HG03095 (cell line): ENCODE measurements around the gene CDH4.

ENCODE experiments used
- ATAC-seq: cut with Tn5 transposase; IDR thresholded peaks from one replicate; pipeline ENCODE4 v1.9.1; 2021; ENCODE audit warnings: moderate library complexity; ENCODE audit not compliant: unreplicated experiment

CDH4 gene

DNA sequence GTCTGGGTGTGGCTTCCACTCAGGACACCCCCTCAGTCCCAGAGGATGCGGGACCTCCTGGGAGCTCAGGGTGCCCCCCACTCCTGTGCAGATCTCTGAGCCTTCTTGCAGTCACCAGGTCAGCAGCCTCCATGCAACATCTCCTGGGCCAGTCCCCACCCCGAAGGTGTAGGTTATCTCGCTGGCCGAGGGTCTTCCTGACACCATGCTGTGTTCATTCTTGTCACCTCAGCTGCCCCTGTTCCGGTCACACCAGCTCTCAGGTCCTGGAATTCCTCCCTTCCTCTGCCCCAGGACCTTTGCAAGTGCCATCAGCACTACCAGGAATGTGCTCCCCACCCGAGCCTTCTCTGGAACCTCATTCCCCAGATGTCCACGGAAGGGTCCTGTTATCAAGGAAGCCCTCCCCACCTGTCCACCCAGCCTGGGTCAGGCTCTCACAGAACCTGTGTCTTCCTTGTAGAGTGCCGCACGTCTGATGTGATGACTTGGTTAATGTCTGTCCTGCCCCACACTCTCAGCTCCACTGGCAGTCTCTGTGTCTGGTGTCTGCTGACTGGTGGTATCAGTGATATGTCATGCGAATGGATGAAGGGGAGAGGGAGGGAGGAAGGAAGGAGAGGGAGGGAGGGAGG, 484.1 kb downstream of the CDH4 start:
- no peak for ATAC-seq

DNA sequence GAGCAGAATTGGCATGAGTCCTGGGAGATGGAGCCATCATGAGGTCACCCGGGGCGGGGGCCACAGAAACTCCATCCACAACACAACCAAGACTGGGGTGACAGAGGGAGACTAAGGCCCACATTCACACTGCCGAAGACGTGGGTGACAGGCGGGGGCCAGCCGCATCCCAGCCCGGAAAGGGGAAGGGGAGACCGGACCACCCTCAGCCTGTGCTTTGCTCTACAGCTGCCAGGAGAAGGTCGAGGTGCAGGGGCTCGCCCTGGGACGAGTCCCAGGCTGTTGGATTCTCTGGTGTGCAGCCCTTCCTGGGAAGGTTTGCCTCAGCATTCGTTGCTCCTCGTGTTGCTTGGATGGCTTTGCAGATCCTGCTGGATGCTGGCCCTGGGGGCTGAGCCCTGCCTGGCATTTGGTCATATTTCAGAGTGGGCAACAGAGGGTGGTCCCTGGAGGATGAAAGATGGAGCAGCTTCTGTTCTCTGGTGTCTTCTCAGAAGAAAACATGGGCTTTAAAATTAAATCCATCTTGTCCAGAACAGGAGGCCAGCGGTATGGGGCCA, 484.8 kb downstream of the CDH4 start:
- no peak for ATAC-seq

DNA sequence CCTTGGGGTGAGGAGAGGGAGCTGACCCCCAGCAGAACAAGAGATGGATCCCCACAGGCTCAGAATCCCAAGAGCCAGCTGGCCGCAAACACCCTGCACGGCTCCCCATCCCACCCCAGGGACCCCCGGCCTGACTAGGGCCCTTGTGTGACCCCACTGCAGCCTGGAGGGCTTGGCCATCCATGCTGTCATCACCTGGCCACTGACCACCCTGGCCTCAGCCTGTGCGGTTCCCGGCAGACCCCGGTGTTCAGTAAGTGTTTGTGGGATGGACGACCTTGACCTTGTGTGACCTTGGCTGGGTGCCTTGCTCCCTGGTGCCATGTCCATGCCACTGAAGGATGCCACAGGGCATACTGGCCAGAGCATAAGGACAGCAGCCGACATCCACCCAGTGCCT, 485.3 kb downstream of the CDH4 start:
- ATAC-seq = no peak

DNA sequence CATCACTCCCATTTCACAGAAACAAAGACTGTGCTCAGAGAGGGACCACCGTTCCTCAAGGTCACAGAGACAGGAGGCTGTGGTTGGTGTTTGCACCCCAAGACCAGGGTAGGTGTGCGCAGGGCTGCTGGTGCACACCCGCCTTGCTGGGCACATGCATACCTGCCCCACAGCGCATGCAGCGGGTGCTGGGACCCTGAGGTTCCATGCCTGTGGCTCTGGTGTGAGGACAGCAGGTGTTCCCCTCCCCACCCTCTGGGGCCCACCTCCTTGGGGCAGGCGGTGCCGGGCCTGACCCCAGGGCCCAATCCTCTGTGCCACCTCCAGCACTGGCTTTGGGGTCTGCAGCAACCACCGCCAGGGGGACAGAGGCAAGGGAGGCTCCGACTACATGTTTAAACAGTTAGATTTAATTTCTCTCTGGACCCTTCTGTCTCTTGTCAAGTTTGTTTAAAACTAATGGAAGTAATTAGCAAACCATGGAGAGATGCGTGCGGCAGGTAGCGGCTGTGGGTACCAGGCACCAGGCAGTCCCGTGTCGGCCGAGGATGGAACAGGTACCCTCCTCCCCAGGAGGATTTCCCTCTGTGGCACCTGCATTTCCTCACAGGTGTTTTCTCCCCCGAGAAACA, 485.9 kb downstream of the CDH4 start:
- ATAC-seq = no peak

DNA sequence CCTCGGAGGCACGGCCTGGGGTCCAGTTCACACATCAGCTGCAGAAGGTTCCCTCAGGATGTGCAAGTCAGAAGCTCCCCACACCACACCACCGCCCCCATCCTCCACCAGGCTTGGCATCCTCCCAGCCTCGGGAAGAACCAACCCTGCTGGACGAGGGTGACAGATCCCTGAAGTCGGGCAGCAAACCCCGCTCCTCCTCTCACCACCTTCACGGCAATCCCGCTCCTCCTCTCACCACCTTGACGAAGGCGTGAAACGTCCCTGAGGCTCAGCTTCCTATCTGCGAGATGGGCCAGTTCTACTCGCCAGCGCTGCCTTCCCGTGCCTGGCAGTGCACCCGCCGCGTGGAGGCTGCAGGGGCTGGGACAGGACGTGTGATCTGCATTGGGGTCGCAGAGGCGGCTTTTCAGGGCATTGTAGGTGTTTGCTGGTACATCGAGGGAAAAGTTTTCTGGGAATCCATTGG, 486.6 kb downstream of the CDH4 start:
- ATAC-seq = no peak

DNA sequence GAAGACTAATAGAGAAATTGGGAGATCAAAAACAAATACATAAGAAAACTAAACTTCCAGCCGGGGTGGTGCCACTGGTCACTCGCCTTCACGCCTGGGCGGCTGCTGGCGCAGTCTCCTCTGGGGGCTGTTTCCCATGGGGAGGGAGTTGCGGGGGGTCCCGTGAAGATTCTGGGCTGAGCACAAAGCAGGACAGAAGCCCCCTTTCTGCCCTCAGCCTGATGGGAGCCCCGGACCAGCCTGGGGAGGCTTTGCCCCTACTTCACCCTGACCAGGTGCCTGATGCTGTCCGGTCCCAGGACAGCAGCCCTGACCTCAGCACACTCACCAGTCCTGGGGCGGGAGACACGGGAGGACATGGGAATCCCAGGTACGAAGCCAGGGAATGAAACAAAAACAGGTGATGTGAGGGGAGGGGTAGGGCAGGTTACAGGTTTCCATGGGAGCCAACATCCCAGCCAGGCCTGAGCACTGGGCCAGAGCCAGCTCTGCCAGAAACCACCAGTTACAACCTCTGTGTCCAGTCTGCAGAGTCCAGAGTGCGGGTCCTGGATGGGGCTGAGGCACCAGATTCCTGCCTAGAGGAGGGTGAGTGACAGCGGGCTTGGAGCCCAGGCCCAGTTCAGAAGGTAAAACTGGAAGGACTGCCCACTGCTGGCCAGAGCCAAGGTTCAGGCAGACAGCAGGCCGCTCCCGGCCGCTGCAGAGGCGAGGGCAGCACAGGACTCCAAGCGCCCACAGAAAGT, 487.2 kb downstream of the CDH4 start:
- no peak for ATAC-seq

DNA sequence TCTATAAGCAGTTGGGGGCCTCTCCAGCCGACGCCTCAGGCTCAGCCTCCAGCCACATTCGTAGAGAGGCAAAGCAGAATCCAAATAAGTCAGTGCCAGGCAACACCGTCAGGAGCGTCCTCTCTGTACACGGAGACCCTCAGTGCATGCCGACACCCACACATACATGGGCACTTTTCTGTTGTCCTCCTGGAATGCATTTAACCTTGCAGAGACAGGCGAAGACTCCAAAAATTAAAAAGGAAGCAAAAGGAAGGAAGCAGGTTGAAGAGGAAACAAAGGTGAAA, 487.7 kb downstream of the CDH4 start:
- ATAC-seq = no peak

DNA sequence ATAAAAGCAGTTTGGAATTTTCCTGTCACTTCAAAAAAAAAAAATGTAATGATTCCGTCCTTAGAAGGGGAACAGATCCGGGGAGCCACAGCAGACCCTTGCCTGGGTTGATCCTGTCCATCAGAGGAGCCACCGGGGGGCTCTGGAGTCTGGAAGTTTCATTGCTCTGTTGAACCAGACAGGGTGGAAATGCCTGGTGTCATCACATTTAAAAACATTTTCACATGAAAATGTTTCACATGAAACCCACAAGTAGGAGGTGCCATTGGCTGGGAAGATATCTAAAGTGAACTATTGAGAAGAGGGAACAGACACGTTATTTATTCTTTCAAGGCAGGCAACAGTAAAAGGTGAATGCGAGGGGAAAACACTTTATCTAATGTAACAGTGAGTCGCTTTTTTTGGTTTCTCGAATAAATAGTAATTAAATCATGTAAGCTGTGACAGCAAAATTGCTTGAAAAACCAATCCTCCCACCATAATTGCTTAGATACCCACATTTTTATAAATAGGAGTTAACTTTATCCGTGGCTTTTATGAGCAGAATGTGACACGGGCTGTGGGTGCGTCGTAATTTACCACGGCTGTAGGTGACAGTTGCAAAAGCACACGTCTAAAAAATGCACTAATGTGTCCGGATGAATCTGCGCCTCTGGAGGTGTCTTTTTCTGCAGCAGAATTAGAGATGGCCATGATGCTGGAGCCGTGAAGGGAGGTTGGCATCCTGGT, 490.2 kb downstream of the CDH4 start:
- no peak for ATAC-seq

DNA sequence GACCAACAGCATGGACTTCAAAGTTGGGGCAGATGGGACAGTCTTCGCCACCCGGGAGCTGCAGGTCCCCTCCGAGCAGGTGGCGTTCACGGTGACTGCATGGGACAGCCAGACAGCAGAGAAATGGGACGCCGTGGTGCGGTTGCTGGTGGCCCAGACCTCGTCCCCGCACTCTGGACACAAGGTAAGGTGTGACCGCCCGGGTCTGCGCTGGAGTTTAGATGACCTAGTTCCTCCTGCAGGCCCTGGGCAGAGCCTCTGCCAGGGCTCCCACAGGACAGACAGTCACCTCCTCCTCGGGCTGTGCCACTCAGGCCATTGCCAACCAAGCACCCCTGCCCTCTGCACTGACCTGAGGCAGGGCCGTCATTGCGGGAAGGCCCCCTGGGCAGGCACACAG, 491.5 kb downstream of the CDH4 start:
- no peak for ATAC-seq

DNA sequence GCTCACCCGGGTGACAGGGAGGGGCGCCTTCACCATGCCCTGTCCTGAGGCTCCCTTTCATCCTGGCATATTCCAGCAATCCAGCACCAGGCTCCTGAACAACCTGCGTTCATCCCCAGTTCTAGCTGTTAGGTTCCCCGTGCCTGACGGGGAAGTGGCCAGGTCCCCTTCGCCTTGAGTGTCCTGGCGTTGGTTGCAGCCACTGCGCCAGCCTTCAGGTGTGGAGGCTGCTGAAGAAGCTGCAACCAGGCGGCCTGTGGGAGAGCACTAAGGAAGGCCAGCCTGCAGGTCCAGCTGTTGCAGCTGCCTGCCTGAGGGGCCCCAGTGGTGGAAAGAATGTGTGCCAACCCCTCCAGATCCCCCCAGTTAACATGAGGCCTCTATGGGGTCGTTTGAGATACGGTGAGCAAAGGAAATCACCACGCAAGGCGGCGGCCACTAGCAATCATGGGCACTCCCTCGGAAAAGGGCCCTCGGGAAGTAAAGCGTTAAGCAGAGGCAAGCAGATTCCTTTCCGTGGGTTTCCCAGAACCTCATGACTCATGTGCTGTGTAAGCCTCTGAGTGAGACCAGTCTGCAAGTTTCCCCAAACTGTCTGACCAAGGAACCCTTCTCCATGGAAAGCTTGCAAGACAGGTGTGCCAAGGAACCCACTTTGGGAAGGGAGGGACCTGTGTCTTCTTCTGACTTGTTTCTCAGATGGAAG, 492.8 kb downstream of the CDH4 start:
- no peak for ATAC-seq

DNA sequence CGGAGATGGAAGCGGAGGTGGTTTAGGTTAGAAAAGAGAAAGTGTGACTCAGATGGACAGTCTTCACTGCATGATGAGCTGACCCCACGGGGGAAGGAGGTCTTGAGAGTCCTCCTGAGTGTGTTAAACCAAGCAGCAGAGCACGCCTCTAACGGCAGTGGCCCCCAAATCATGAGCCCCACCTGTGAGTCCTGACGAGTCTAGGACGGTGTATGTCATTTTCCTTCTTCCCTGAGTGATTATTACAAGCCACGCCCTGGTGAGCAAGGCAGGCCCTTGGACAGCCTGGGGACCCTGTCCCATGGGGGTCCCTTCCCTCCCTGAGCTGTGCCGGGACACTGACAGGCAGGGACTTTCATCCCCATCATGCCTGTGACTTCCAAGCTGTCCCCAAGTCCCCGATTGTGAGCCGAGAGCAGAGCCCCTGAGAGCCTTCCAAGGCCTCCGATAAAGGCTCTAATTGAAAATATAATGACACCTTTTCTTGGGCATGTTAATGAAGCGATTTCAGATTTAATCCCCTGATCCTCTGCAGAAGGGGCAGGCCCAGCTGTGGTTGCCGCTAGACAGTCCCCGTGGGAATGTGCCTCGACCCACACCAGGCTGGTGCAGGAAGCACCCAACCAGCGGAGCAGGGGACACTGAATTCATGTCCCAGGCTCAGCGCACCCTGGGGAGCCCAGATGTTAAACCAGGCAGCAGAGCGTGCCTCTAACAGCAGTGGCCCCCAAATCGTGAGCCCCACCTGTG, 493.5 kb downstream of the CDH4 start:
- ATAC-seq = no peak

DNA sequence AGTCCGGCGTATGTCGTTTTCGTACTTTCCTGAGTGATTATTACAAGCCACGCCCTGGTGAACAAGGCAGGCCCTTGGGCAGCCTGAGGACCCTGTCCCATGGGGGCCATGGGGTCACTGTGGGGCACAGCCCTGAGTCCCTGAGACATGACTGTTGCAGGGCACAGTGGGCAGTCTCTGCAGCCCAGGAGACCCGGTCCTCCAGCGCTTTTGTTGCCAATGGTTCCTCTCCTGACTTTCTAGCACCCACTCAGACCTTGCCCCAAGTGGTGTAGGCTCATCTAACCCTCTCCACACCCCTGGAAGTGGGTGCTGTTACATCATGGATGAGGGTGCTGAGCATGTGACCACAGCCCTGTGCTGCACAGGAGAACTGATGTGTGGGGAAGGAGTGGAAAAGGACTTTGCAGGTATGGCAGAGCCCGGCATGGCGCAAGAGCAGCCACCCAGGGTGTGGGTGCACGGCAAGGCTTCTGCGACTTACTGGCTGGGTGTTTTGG, 494.1 kb downstream of the CDH4 start:
- ATAC-seq = no peak

DNA sequence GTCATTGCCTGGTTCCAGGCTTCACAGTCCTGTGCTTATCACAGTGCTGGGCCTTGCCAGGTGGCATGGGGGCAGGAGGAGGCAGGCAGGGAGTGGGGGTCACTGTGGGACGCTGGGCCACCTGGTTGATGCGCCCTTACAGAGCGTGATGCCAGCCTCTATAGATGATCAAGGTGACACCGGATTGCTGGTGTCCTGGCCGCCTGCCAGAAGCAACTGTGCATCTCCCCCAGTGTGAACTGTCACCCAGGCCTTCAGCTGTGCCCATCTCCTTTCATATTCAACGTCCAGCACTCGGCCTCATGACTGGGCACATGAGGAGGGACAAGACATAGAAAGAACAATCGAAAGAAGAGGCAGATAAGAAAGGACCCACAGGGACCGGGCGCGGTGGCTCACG, 494.7 kb downstream of the CDH4 start:
- no peak for ATAC-seq

DNA sequence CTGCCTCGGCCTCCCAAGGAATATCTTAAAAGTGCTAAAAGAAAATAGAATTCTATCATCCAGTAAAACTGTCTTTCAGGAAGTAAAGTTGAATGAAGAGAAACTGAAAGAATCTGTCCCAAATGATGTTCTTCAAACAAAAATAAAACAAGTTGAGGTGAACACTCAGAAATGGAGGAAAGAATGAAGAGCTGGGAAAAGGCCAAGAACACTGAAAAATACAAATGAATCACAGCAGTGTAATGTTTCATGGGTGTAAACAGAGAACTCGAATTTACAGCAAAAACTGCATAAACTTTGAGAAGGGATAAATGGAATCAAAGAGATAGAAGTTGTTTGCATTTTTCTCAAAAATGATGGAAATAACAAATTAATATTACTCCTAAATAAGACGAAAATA, 496.3 kb downstream of the CDH4 start:
- ATAC-seq = no peak

DNA sequence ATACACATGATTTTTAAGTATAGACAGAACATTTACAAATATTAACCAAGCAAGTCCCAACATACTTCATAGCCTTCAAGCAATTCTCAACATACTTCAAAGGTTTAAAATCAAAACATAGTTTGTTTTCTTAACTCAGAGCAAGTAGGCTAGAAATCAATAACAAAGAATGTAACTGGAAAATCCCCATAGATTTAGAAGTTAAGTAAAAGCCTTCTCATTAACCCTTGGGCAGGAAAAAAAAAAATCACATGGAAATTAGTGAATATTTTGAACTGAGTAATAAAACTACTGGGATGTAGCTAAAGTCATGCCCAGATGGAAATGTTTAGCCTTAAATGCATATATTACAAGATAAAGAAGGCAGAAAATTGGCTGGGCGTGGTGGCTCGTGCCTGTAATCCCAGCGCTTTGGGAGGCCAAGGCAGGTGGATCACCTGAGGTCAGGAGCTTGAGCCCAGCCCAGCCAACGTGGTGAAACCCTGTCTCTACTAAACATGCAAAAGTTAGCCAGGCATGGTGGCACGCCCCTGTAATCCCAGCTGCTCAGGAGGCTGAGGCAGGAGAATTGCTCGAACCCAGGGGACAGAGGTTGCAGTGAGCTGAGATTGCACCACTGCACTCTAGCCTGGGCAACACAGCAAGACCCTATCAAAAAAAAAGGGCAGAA, 497.5 kb downstream of the CDH4 start:
- no peak for ATAC-seq

DNA sequence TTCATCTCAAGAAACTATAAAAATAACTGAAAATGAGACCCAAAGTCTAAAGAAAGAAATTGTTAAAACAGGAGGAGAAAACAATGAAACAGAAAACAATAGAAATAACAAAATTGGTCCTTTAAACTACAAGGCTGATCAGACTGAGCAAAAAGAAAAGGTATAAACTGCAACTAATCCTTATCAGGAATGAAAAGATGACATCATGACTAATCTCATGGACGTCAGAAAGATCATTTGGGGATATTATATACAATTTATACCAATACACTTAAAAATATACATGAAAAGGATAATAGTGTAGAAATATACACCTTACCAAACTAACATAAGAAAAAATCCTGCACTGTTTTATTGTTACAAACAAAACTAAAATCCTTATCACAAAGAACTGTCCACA, 498.0 kb downstream of the CDH4 start:
- ATAC-seq = no peak

DNA sequence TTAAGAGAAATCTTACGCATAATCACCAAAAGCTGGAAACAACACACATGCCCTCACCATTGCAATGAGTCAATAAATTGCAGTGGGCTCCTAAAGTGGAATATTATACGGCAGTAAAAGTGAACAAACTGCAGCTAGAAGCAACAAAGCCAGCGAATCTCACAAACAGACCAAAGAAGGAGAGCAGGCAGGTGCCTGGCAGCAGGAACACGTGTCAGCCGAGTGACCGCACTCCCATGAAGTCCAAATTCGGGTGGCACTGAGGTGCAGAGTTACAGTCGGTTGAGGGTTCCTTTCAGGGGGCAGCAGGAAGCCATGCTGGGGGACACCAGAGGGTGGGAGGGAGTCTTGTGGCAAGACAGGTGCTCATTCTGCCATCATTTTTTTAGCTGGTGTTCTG, 500.5 kb downstream of the CDH4 start:
- no peak for ATAC-seq

DNA sequence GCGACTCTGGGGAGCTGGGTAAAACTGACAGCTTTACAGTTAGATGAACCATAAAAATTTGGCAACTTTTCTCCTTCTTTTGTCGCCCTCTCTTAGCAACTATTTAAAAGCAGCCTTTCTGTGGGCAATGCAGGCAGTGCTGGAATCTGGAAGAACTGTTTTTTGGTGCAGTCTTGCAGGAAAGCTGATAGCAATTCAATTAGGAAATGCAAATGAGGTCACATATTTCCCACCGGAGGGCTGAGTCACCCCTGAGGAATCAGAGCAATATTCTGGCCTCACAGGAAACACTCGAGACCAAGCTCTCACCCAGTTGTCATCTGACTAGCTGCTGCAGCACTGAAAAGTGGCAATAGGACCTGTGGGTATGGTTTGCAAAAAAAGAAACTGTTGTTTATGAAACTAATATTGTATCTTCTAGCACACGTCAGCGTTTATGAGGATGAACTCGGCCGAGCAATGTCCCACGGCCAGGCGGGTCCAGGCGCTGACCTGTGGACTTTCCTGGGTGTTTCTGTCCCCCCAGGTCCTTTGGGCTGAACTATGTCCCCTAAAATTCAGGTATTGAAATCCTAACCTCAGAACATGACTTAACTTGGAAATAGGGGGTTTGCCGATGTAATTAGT, 501.4 kb downstream of the CDH4 start:
- no peak for ATAC-seq
